AG04450 (cell line): ENCODE results near the gene RGS6. TPM values are rescaled to one million over a fixed set of nuclear protein-coding genes. Genes with fewer than 3 reads are reported as not detected.

ENCODE experiments used
- CTCF ChIA-PET: fragments of 300-600, 350-600 bp; formaldehyde crosslinking; extraction: SDS; loops from one replicate; lab custom pipeline; 2022; ENCODE audit warnings: antibody characterized with exemption, inconsistent platforms; lab: Charles Lee
- POLR2A ChIA-PET: fragments of 350-600 bp; formaldehyde crosslinking; extraction: SDS; loops from one replicate; lab custom pipeline; 2021; ENCODE audit warnings: antibody characterized with exemption, inconsistent platforms; lab: Yijun Ruan, JAX
- DNase-seq: peaks from one replicate; pipeline ENCODE4 v3.0.0-alpha.2; 2011; ENCODE audit warnings: low read depth, low spot score
- H3K27ac ChIP-seq: one replicate; pipeline ENCODE4 v1.5.1; 2012; ENCODE audit warnings: low read depth, low read length, control low read depth
- H3K27me3 ChIP-seq: one replicate; pipeline ENCODE4 v1.6.0; 2012; ENCODE audit warnings: low read length; ENCODE audit not compliant: control insufficient read depth, insufficient read depth
- H3K4me3 ChIP-seq: 2 replicates; pipeline ENCODE4 v1.5.1; 2011; ENCODE audit warnings: mild to moderate bottlenecking, low read depth, low read length, control low read depth
- H3K9me3 ChIP-seq: 2 replicates; pipeline ENCODE4 v1.5.1; 2012; ENCODE audit warnings: low read length; ENCODE audit not compliant: control insufficient read depth, insufficient read depth
- polyA plus RNA-seq: library from polyadenylated mRNA; depleted of rRNA; stranded (reverse); fragments of >200 nt; gene quantifications from 2 replicates; pipeline ENCODE4 v1.2.3, GENCODE V29; 2011
- TF ChIP-seq, protein P1 (sequence below): IDR thresholded peaks from 2 replicates; pipeline ENCODE4 v1.5.1; 2011; ENCODE audit warnings: low read depth, low read length, control low read depth, inconsistent platforms

Gene RGS6
- polyA plus RNA-seq, 1 experiment: not detected

DNA sequence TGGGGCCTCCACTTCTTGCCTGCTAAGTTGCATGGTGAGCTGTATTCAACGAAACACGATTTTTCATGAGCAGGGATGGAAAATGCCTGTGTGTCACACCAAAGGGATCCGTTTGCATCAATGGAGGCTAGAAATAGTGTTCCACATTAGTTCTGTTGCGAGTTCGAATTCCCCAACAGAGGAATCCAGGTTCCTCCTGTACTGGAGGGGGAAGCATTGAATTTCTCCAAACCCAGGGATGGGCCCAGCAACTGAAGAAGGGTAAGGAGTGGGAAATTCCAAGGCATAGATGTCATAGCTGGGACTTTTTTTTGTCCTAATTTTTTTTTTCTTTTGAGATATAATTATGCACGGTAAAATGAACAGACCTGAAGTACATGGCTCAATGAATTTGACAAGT, 625.4 kb downstream of the RGS6 start:
- Histone ChIP-seq H3K27ac (no peak overlapping the region), H3K27me3 (no peaks in the 10 kb centered on the region), H3K9me3 (no peaks in the 10 kb centered on the region; the same call in 1 of the 2 replicates), H3K4me3 (no peak overlapping the region)
- CTCF ChIA-PET: no interaction called here
- POLR2A ChIA-PET: no interaction called here
- TF ChIP-seq, protein P1, sequence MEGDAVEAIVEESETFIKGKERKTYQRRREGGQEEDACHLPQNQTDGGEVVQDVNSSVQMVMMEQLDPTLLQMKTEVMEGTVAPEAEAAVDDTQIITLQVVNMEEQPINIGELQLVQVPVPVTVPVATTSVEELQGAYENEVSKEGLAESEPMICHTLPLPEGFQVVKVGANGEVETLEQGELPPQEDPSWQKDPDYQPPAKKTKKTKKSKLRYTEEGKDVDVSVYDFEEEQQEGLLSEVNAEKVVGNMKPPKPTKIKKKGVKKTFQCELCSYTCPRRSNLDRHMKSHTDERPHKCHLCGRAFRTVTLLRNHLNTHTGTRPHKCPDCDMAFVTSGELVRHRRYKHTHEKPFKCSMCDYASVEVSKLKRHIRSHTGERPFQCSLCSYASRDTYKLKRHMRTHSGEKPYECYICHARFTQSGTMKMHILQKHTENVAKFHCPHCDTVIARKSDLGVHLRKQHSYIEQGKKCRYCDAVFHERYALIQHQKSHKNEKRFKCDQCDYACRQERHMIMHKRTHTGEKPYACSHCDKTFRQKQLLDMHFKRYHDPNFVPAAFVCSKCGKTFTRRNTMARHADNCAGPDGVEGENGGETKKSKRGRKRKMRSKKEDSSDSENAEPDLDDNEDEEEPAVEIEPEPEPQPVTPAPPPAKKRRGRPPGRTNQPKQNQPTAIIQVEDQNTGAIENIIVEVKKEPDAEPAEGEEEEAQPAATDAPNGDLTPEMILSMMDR: no peak
- DNase-seq: no peak

DNA sequence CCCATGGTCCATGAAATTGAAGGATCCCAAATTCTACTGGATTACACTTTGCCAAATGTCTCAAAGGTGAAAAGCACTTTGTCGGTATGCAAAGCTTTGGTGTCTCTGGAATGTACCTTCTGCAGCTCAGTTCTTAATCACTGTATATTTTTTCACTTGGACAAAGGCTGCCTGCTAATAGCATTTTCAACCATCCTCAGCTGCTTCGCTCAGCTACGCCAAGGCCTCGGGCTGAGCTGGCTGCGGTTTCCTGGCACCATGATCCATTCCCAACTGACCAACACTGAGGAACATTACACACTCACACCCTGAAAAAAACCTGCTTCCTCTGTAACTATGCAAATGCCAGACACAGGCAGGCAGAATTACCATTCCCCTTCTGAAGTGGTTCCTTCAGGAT, 626.5 kb downstream of the RGS6 start:
- TF ChIP-seq, protein P1: no peak
- Histone ChIP-seq H3K4me3 (no peak overlapping the region), H3K9me3 (no peaks in the 10 kb centered on the region; the same call in 1 of the 2 replicates), H3K27me3 (no peaks in the 10 kb centered on the region), H3K27ac (peak overlapping the region; percentile 65)
- POLR2A ChIA-PET: interaction anchor here (1.0 to 1.2 kb wide), 2 partner anchors 9 to 50 kb away, joined by 3 read pairs; no protein-coding TSS in a partner anchor
- CTCF ChIA-PET: no interaction called here
- DNase-seq: peak; percentile 37

DNA sequence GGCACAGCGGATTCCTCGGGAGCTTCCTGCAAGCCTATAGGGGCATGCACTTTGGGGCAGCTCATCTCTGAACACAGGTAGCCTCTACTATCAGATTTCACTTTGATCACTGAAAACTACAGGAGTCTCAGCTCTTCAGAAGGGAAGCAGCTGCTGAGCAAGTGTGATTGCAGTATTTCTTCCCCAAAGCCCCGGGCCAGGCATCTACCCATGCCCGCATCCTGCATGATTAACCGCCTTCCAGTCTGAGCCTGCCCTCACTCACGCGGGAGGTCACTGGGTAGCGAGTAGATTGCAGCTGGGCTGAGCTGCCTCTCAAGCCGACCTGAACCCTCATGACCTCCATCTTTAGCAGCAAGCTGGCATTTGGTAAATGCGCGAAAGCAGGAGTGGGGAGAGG, 627.0 kb downstream of the RGS6 start:
- no peak for DNase-seq
- TF ChIP-seq, protein P1: no peak
- ChIA-PET POLR2A (interaction anchor here (1.0 to 1.2 kb wide), 2 partner anchors 9 to 49 kb away, joined by 3 read pairs; no protein-coding TSS in a partner anchor), CTCF (no interaction called here)
- Histone ChIP-seq H3K9me3 (no peaks in the 10 kb centered on the region; the same call in 1 of the 2 replicates), H3K27ac (peak overlapping the region; percentile 65), H3K27me3 (no peaks in the 10 kb centered on the region), H3K4me3 (no peak overlapping the region)

DNA sequence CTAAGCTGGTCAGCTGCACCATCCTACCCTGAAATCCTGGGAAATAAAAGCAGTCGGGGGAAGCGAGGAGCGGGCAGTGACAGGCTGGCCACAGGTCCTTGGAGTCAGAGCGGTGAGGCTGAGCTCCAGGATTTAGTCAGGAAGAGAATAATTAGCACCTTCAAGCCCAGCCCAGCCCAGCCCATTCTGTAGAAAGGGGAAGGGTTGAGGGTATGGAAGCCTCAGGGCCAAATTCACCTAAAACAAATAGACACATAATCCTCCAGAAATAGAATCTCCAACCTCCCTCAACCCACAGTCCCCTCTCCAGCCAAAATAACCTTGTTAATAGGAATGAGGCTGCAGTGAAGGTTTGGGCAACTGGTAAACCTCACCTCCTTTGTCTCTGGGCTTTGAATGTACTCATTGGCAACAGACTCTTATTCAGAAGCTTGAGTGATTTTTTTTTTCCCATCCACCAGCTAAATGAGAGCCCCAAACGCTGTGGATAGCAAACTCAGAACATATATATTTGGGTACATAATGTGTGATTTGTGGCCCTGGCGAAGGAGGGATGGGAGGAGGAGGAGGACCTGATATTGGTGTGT, 627.5 kb downstream of the RGS6 start:
- no peaks in the 10 kb centered on the region for H3K27me3 ChIP-seq
- no peaks in the 10 kb centered on the region; the same call in 1 of the 2 replicates for H3K9me3 ChIP-seq

DNA sequence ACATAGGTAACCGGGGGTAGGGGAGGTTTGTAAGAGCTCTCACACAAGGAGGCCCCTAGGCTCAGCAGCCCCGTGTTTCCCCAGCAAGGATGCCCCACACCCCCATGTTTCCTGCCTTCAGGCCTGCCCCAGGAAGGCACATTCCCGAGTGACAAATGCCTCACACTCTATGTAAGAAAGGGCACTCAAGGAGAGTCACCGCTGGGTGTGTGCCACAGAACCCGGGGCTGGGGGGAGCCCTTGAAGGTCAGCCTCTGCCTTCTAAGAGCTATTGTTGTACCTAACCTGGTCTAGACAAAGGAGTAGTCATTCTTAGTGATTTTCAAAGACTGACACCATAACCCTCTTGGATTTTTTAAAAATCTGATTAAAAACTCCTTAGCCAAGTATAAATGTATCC, 628.1 kb downstream of the RGS6 start:
- H3K9me3 ChIP-seq: no peaks in the 10 kb centered on the region; the same call in 1 of the 2 replicates
- no peak overlapping the region for H3K4me3 ChIP-seq
- ChIA-PET POLR2A (interaction anchor here (0.7 kb wide), 1 partner anchor 46 kb away, joined by 3 read pairs; no protein-coding TSS in a partner anchor), CTCF (no interaction called here)
- no peak for DNase-seq
- TF ChIP-seq, protein P1: no peak
- H3K27ac ChIP-seq: no peak overlapping the region
- H3K27me3 ChIP-seq: no peaks in the 10 kb centered on the region

More for the DNA sequence above, 627.5 kb downstream of the RGS6 start:
- no peak overlapping the region for H3K4me3 ChIP-seq
- no peak for DNase-seq
- POLR2A ChIA-PET: interaction anchor here (0.7 to 1.2 kb wide), 2 partner anchors 46 to 49 kb away, joined by 3 read pairs; no protein-coding TSS in a partner anchor
- TF ChIP-seq, protein P1: no peak
- CTCF ChIA-PET: no interaction called here
- peak overlapping the region; percentile 47 for H3K27ac ChIP-seq
